Inferior parietal cortex (tissue), 1 donor: Measurements from ENCODE around the gene LRRC14B.
"Not testable (repeated sequence)": the region's sequence is repeated elsewhere in the genome, so short reads cannot be mapped to it uniquely, and the experiment has no call there.

ENCODE experiments used
- DNase-seq: peaks from one replicate; pipeline ENCODE4 v3.0.0-alpha.2; 2016; ENCODE audit errors: extremely low spot score

Gene LRRC14B

DNA sequence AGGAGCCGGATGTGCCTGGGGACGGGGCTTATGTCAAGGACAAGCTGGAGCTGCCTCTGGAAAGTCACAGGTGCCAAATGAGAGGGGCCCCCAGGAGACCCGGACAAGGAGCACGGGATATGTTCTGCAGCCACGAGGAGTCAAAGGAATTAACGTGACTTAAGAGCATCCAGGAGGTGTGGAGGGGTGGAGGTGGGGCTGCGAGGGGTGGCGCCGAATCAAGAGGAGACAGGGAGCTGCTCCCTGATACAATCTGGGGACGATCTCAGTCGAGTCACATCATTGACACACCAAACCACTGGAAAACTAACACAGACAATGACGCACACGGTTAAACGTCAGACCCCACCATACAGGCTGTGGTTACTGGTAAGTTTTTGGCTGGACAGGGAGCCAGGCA, 16.3 kb downstream of the LRRC14B start:
- DNase-seq = no peak

DNA sequence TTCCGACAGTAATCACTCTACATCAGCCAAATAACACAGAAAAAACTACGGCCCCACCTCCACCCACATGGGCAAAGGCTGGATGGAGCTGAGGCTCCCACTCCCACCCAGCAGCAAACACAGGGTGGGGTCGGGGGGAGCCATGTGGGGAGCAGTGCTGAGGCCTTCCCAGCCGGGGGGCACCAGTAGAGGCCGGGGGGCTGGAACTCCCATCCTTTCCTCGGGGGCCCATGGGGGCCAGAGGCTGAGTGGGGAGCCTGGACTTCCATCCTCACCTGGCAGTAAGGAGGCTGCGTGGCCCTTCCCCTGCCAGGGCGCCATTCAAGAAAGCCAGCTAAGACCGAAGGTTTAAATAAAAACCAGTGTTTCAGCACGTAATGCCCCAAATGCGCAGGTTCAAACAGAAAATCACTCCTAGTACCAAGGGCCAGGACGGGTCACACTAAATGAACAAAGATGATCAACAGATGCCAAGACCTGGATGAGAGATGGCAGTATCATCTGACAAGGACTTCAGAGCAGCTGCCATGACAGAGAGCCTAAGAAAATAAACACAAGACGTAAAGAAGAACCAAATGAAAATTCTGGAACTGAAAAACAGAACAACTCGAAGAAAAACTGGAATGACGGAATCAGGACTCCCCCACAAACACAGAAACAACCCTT, 17.3 kb downstream of the LRRC14B start:
- DNase-seq = no peak

DNA sequence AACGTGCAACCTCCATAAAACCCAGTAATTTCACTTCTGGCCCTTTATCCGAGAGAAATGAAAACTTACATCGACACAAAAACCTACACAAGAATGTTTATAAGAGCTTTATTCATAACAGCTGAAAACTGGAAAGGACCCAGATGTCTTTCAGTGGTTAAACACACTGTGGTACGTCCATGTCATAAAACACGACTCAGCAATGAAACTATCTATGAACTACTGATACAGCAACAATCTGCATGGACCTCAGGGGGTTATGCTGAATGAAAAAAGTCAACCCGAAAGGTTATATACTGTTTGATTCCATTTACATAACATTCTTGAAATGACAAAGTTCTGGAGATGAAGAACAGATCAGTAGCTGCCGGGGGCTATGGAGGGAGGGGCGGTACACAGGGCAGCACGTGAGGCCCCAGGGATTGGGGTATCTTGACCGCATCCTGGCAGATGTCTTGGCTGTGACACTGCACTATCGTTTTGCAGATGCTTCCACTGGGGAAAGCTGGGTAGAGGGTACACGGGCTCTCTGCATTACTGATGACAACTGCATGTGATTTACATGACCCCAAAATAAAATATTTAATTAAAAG, 22.6 kb downstream of the LRRC14B start:
- no peak for DNase-seq

DNA sequence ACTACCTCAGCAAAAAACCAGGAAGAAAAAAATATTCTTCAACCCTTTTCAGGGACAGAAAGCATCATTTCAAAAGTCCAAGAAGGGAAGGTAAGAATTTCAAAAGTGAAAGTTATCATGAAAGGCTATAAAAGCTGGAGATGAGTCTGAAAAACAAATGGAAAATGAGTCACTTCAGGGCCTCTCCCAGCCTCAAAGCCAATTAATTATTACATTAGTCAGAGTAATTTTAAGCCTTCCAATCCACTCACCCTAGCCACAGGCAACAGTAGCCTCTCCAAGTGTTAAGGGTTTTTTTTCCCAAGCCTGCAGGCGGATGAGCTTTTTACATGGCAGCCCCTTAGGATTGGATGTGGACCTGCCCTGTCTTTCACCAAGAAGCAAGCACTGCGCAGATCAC, 24.0 kb downstream of the LRRC14B start:
- DNase-seq = not testable (repeated sequence)

GRCh38 chr5:216076-216475, 24.8 kb downstream of the LRRC14B start:
- DNase-seq = not testable (repeated sequence)

- peak; percentile 94 for DNase-seq
Measured at GRCh38 chr5:217494-218456, 26.5 kb downstream of the LRRC14B start, which contains the start of the genes CCDC127 and SDHA. CCDC127 (minus strand) TSS chr5:218153; CDS start chr5:216849, 1,304 bp downstream. SDHA (plus strand) TSS chr5:218320; CDS start chr5:218356, 36 bp downstream.

- no peak for DNase-seq
Measured at GRCh38 chr5:218457-219291, 27.4 kb downstream of the LRRC14B start.

- no peak for DNase-seq
Measured at GRCh38 chr5:219460-219863, 28.2 kb downstream of the LRRC14B start.

DNA sequence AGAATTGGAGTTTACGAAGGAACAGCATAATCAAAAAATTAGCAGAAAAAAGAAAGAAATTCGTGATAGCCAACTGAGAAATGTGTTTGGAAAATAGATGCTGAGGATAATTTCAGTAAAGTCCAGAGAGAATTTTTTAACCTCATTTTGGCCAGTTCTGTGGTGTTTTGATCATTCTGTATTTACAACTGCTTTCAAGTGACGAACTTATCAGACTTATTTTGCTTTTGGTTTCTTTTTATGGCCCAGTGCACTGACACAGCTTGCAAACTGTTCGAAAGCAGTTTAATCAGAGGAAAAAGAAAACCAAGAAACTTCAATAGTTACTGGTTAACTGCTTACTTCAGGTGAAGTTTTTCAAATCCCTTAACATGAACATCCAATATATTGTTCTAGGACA, 28.7 kb downstream of the LRRC14B start:
- no peak for DNase-seq

GRCh38 chr5:222951-223715, 31.8 kb downstream of the LRRC14B start:
- DNase-seq = not testable (repeated sequence)

DNA sequence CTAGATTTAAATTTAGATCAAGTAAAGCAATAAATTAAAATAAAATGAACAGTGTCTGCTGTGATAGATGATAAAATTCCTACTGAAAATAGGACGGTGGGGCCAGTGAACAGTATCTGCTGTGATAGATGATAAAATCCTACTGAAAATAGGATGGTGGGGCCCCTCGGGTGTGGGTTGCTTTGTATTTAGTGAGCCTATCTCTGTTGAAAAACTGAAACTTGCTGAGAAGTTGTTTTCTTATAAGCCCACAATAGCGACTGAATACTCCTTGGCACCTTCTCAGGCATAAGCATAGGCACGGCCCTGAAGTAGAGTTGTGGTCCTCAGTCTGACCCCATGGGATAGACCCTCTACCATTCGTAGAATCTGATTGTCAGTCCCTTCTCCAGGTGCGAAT, 32.5 kb downstream of the LRRC14B start:
- DNase-seq = no peak

GRCh38 chr5:225334-225733, 34.0 kb downstream of the LRRC14B start:
- DNase-seq = no peak

DNA sequence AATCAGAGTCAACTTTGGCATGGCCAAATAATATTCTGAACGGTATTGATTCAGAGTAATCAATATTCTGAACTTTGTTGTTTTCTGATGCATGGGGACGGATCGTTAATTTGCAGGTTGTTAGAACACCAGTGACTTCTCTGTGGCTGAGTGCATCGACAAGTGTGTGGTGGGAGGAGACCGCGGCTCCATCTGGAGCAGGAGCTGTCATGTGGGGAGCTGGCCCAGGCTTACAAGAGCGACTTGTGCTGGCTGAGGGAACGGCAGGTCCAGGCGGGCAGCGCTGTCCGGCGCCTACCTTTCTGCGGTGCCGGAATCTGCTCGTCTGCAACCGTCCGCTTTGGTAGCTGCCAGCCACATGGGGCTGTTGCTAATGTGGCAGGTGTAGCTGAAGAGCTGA, 36.1 kb downstream of the LRRC14B start:
- DNase-seq = not testable (repeated sequence)

DNA sequence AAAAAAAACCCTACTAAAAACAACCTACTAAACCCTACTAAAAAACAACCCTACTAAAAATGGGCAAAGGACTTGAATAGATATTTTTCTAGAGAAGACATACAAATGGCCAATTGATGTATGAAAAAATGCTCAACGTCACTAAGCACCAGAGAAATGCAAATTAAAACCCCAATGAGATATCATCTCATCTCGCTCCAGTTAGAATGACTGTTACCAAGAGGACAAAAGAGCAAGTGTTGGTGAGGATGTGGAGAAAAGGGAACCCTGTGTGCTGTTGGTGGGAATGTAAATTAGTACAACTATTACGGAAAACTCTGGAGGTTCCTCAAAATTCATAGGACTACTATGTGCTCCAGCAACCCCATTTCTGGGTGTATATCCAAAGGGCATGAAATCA, 37.6 kb downstream of the LRRC14B start:
- DNase-seq = no peak

DNA sequence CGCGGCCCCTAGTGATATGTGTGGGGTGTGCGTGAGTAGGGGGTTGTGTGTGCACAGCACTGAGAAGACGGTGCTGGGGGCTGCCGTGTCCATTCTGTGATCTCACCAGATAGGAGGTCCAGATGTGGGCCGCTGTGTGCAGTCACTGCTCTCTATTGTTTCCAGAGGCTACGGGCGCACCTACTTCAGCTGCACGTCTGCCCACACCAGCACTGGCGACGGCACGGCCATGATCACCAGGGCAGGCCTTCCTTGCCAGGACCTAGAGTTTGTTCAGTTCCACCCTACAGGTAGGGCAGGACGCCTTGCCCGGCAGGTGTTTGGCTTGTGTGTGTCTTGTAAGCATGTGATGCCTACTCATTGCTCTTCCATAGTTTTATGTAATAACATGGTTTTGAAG, 39.4 kb downstream of the LRRC14B start:
- no peak for DNase-seq

- no peak for DNase-seq
Measured at GRCh38 chr5:231661-232060, 40.4 kb downstream of the LRRC14B start.

DNA sequence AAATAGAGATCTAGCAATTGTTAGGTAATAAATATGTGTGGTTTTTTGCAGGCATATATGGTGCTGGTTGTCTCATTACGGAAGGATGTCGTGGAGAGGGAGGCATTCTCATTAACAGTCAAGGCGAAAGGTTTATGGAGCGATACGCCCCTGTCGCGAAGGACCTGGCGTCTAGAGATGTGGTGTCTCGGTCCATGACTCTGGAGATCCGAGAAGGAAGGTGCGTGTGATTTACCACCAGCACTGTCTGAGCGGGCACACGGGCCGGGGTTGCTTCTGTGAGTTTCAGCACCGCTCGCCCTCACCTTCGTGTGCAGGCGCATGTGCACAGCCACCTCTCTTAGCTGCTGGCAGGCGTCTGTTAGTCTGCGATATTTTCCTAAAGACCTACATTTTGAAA, 42.1 kb downstream of the LRRC14B start:
- not testable (repeated sequence) for DNase-seq

DNA sequence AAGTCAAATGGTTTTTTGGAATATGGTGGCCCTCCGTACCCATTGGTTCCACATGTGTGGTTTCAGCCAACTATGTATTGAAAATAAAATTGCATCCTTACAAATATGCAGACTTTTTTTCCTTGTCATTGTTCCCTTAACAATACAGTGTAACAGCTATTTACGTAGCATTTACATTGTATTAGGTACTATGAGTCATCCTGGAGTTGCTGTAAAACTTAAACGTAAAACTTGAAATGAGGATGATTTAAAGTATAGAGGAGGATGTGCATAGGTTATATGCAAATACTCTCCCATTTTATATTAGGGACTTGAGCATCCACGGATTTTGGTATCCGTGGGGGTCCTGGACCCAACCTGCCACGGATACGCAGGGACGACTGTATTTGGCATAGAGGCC, 43.2 kb downstream of the LRRC14B start:
- DNase-seq = no peak

DNA sequence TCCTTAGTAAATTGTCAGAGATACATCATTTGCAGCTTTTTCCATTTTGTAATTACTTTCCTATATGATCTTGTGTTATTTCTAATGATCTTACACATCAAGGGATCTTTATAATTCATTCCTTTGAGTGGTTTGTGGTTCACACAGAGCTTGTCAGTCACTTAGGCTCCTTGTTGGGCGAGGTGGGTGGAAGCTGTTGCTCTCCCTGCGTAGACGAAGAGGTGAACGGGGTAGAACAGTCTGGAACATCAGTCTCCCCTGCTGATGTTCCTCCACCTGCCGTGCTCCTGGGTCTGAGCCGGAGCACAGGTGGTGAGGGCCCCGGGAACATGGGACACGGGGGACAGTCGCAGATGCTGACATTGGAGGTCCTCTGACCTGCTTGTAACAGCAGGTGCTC, 44.2 kb downstream of the LRRC14B start:
- not testable (repeated sequence) for DNase-seq

GRCh38 chr5:237931-238330, 46.6 kb downstream of the LRRC14B start:
- peak; percentile 41 for DNase-seq

DNA sequence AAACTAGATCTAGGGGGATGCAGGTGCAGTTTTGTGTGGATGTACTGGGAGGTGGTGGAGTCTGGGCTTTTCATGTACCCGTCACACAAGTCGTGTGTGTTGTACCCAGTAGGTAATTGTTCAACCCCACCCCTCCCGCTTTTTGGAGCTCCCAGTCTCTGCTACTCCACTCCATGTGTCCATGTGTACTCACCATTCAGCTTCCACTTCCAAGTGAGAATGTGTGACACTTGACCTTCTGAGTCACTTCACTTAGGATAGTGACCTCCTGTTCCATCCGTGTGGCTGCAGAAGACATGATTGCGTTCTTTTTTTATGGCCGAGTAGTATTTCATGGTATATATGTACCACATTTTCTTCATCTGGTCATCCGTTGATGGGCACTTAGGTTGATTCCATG, 49.3 kb downstream of the LRRC14B start:
- not testable (repeated sequence) for DNase-seq
